Hepatocyte (in vitro differentiated cells): ENCODE results near the gene MFAP3.

ENCODE experiments used
- CTCF ChIP-seq: fragments of 200-600 bp; sonication (generic); IDR thresholded peaks from 2 replicates; pipeline ENCODE4 v1.5.1; 2016; ENCODE audit warnings: antibody characterized with exemption, mild to moderate bottlenecking; ENCODE audit not compliant: poor library complexity
- EZH2 ChIP-seq: fragments of 200-600 bp; sonication (generic); IDR thresholded peaks from 2 replicates; pipeline ENCODE4 v1.6.1; 2016; ENCODE audit warnings: antibody characterized with exemption, mild to moderate bottlenecking, borderline replicate concordance
- EZH2phosphoT487 ChIP-seq: fragments of 200-600 bp; sonication (generic); IDR thresholded peaks from one replicate; pipeline ENCODE4 v1.6.1; 2018; ENCODE audit warnings: antibody characterized with exemption, mild to moderate bottlenecking, low read depth, moderate library complexity; ENCODE audit not compliant: unreplicated experiment, severe bottlenecking

- TF ChIP-seq CTCF (no peak), EZH2 (no peak), EZH2phosphoT487 (no peak)
Measured at GRCh38 chr5:154034944-154035343, 3.8 kb upstream of the MFAP3 start.
